Measurements from ENCODE around the gene LRRC25. TPM values are rescaled to one million over a fixed set of nuclear protein-coding genes. Genes with fewer than 3 reads are reported as not detected.

Gene LRRC25
- total RNA-seq, 1 experiment from 2014 or later: 0.12 TPM

GRCh38 chr19:18417250-18418028, 20.0 kb upstream of the LRRC25 start:
- no peak overlapping the region for H2AFZ ChIP-seq (ENCODE audit: low read depth, low read length, poor library complexity, severe bottlenecking)
- H3K27me3 ChIP-seq (ENCODE audit: insufficient read depth, low read length): no peaks in the 10 kb centered on the region
- H4K20me1 ChIP-seq (ENCODE audit: insufficient read depth): no peaks in the 10 kb centered on the region
- H3K27ac ChIP-seq (ENCODE audit: low read depth, low read length): peak overlapping the region; percentile 98
- no peak for TF ChIP-seq FOSL1 (IDR thresholded peaks at IDR 0.05; ENCODE audit: low read depth)
- TF ChIP-seq SP1 (IDR thresholded peaks at IDR 0.05; ENCODE audit: low read depth): peak; percentile 8; the same call in 1 of the 2 replicates
- no peak for TF ChIP-seq ELF1 (IDR thresholded peaks at IDR 0.05; ENCODE audit: borderline replicate concordance, low read depth)
- TF ChIP-seq, protein P1, sequence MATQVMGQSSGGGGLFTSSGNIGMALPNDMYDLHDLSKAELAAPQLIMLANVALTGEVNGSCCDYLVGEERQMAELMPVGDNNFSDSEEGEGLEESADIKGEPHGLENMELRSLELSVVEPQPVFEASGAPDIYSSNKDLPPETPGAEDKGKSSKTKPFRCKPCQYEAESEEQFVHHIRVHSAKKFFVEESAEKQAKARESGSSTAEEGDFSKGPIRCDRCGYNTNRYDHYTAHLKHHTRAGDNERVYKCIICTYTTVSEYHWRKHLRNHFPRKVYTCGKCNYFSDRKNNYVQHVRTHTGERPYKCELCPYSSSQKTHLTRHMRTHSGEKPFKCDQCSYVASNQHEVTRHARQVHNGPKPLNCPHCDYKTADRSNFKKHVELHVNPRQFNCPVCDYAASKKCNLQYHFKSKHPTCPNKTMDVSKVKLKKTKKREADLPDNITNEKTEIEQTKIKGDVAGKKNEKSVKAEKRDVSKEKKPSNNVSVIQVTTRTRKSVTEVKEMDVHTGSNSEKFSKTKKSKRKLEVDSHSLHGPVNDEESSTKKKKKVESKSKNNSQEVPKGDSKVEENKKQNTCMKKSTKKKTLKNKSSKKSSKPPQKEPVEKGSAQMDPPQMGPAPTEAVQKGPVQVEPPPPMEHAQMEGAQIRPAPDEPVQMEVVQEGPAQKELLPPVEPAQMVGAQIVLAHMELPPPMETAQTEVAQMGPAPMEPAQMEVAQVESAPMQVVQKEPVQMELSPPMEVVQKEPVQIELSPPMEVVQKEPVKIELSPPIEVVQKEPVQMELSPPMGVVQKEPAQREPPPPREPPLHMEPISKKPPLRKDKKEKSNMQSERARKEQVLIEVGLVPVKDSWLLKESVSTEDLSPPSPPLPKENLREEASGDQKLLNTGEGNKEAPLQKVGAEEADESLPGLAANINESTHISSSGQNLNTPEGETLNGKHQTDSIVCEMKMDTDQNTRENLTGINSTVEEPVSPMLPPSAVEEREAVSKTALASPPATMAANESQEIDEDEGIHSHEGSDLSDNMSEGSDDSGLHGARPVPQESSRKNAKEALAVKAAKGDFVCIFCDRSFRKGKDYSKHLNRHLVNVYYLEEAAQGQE (IDR thresholded peaks at IDR 0.05; ENCODE audit: low read depth): no peak
- TF ChIP-seq ZFX (IDR thresholded peaks at IDR 0.05): peak; percentile 49
- peak; percentile 59 for TF ChIP-seq POLR2AphosphoS5 (IDR thresholded peaks at IDR 0.05; ENCODE audit: low read depth, low read length)
- TF ChIP-seq ZBTB33 (IDR thresholded peaks at IDR 0.05; ENCODE audit: extremely low read depth, insufficient replicate concordance, low read length): no peak
- no peak for TF ChIP-seq POLR2A (IDR thresholded peaks at IDR 0.05; ENCODE audit: borderline replicate concordance, extremely low read depth, insufficient read depth, insufficient read length)
- peak; percentile 25; the same call in 1 of the 2 replicates for TF ChIP-seq EGR1 (IDR thresholded peaks at IDR 0.05; ENCODE audit: low read depth)
- TF ChIP-seq, protein P2, sequence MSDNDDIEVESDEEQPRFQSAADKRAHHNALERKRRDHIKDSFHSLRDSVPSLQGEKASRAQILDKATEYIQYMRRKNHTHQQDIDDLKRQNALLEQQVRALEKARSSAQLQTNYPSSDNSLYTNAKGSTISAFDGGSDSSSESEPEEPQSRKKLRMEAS (IDR thresholded peaks at IDR 0.05): peak; percentile 48; the same call in 1 of the 2 replicates
- TF ChIP-seq ZNF274 (IDR thresholded peaks at IDR 0.05; ENCODE audit: low read depth, low read length): no peak
- TF ChIP-seq CTCF (IDR thresholded peaks at IDR 0.05 in 2 of 3, conservative IDR thresholded peaks at IDR 0.05 in 1 of 3; ENCODE audit: borderline replicate concordance in 1 of 3, insufficient read depth in 1 of 3, low read depth in 2 of 3, low read length in 2 of 3): no peak
- TF ChIP-seq SRF (IDR thresholded peaks at IDR 0.05; ENCODE audit: low read depth): no peak
- no peak for TF ChIP-seq YY1 (IDR thresholded peaks at IDR 0.05; ENCODE audit: extremely low read depth, insufficient replicate concordance, low read depth, low read length)
- TF ChIP-seq JUND (IDR thresholded peaks at IDR 0.05): no peak
- TF ChIP-seq ATF3 (IDR thresholded peaks at IDR 0.05): no peak
- BruUV-seq (replicated peaks): no TSS peak
- CTCF ChIA-PET: interaction anchor here (0.6 to 3.5 kb wide), 9 partner anchors 28 to 498 kb away, joined by 3 to 11 read pairs (median 3); partner anchors contain the start of genes GDF15 and IQCN
- H3K79me2 ChIP-seq (ENCODE audit: insufficient read depth, low read length): peaks cover 31% of the 10 kb centered on the region
- intact Hi-C loops (cut with micrococcal nuclease): no loop called here
- H3K4me3 ChIP-seq (replicated peaks in 1 of 2; ENCODE audit: low read depth in 1 of 2, low read length in 2 of 2): peak overlapping the region; percentile 53 to 92
- no peaks in the 10 kb centered on the region for H3K9me3 ChIP-seq (ENCODE audit: control insufficient read depth in 1 of 2, insufficient read depth in 1 of 2, low read depth in 1 of 2, low read length in 2 of 2)
- H3K36me3 ChIP-seq (ENCODE audit: control insufficient read depth in 1 of 2, insufficient read depth in 2 of 2, low read length in 2 of 2): no peaks in the 10 kb centered on the region
- POLR2A ChIA-PET: interaction anchor here (0.6 to 5.4 kb wide), 11 partner anchors 14 to 142 kb away, joined by 3 to 45 read pairs (median 6); partner anchors contain the start of genes GDF15, JUND and KXD1
- DNase-seq (ENCODE audit: low read depth, low spot score) (no peak), ATAC-seq (peak; percentile 49)
- RAD21 ChIA-PET (ENCODE audit: low non-redundant PET in 1 of 2, low total read pairs in 2 of 2, uncharacterized antibody in 2 of 2, unreplicated experiment in 2 of 2): no interaction called here
- H3K9ac ChIP-seq (ENCODE audit: low read length): peak overlapping the region; percentile 96
- peaks cover 54 to 85% of the 10 kb centered on the region in 2 experiments for H3K4me1 ChIP-seq (ENCODE audit: control insufficient read depth in 1 of 2, insufficient read depth in 2 of 2, low read length in 2 of 2)
- H3K4me2 ChIP-seq (ENCODE audit: low read length): peak overlapping the region; percentile 100
- no peaks in the 10 kb centered on the region for H3K9me2 ChIP-seq (ENCODE audit: insufficient read depth)
